IPS-15b (cell line): ENCODE data around the gene KCNK15.
"Not testable (repeated sequence)": the region's sequence is repeated elsewhere in the genome, so short reads cannot be mapped to it uniquely, and the experiment has no call there.

ENCODE experiments used
- H3K27me3 ChIP-seq: one replicate; pipeline ENCODE4 v1.6.1; 2013; ENCODE audit warnings: low read length; ENCODE audit not compliant: control insufficient read depth, insufficient read depth
- H3K36me3 ChIP-seq: one replicate; pipeline ENCODE4 v1.6.1; 2013; ENCODE audit warnings: low read length; ENCODE audit not compliant: control insufficient read depth, insufficient read depth
- H3K4me1 ChIP-seq: one replicate; pipeline ENCODE4 v1.6.1; 2013; ENCODE audit warnings: mild to moderate bottlenecking, low read length; ENCODE audit not compliant: control insufficient read depth, insufficient read depth
- H3K4me3 ChIP-seq: one replicate; pipeline ENCODE4 v1.5.1; 2013; ENCODE audit warnings: low read depth, low read length
- H3K9ac ChIP-seq: one replicate; pipeline ENCODE4 v1.6.1; 2013; ENCODE audit warnings: low read depth, mild to moderate bottlenecking, low read length
- H3K9me3 ChIP-seq: one replicate; pipeline ENCODE4 v1.6.1; 2013; ENCODE audit warnings: mild to moderate bottlenecking, low read length; ENCODE audit not compliant: control insufficient read depth, insufficient read depth

The KCNK15 gene

GRCh38 chr20:44756011-44756688 lies 10.5 kb downstream of the KCNK15 start:
- no peak overlapping the region for H3K9ac ChIP-seq
- H3K9me3 ChIP-seq, result no peaks in the 10 kb centered on the region
- H3K27me3 ChIP-seq, result no peaks in the 10 kb centered on the region
- no peaks in the 10 kb centered on the region for H3K36me3 ChIP-seq
- H3K4me3 ChIP-seq, result no peak overlapping the region
- H3K4me1 ChIP-seq, result peaks cover 2% of the 10 kb centered on the region

GRCh38 chr20:44756956-44757355 lies 11.3 kb downstream of the KCNK15 start:
- Histone ChIP-seq H3K4me3 (no peak overlapping the region), H3K9ac (no peak overlapping the region), H3K36me3 (no peaks in the 10 kb centered on the region), H3K4me1 (peaks cover 2% of the 10 kb centered on the region), H3K27me3 (no peaks in the 10 kb centered on the region), H3K9me3 (no peaks in the 10 kb centered on the region)

GRCh38 chr20:44758247-44759101 lies 12.8 kb downstream of the KCNK15 start:
- H3K9me3 ChIP-seq, result no peaks in the 10 kb centered on the region
- H3K27me3 ChIP-seq, result no peaks in the 10 kb centered on the region
- no peak overlapping the region for H3K4me3 ChIP-seq
- H3K9ac ChIP-seq, result no peak overlapping the region
- no peaks in the 10 kb centered on the region for H3K4me1 ChIP-seq
- no peaks in the 10 kb centered on the region for H3K36me3 ChIP-seq

GRCh38 chr20:44759595-44759994 lies 13.9 kb downstream of the KCNK15 start:
- H3K9ac ChIP-seq, result no peak overlapping the region
- H3K36me3 ChIP-seq, result no peaks in the 10 kb centered on the region
- H3K9me3 ChIP-seq, result no peaks in the 10 kb centered on the region
- no peaks in the 10 kb centered on the region for H3K4me1 ChIP-seq
- H3K27me3 ChIP-seq, result no peaks in the 10 kb centered on the region
- no peak overlapping the region for H3K4me3 ChIP-seq

- H3K4me1 ChIP-seq, result no peaks in the 10 kb centered on the region
- no peaks in the 10 kb centered on the region for H3K36me3 ChIP-seq
- H3K9me3 ChIP-seq, result no peaks in the 10 kb centered on the region
- H3K9ac ChIP-seq, result no peak overlapping the region
- H3K4me3 ChIP-seq, result no peak overlapping the region
- no peaks in the 10 kb centered on the region for H3K27me3 ChIP-seq
Observed at GRCh38 chr20:44761423-44761822, 15.8 kb downstream of the KCNK15 start.

- no peak overlapping the region for H3K9ac ChIP-seq
- H3K4me3 ChIP-seq, result no peak overlapping the region
- H3K27me3 ChIP-seq, result no peaks in the 10 kb centered on the region
- H3K9me3 ChIP-seq, result no peaks in the 10 kb centered on the region
- H3K36me3 ChIP-seq, result no peaks in the 10 kb centered on the region
- H3K4me1 ChIP-seq, result no peaks in the 10 kb centered on the region
Observed at GRCh38 chr20:44762466-44763140, 16.9 kb downstream of the KCNK15 start.

GRCh38 chr20:44763798-44764197 lies 18.1 kb downstream of the KCNK15 start:
- H3K9me3 ChIP-seq, H3K4me3 ChIP-seq, H3K4me1 ChIP-seq, H3K36me3 ChIP-seq, H3K9ac ChIP-seq, H3K27me3 ChIP-seq: not testable (repeated sequence)

- no peak overlapping the region for H3K9ac ChIP-seq
- H3K9me3 ChIP-seq, result no peaks in the 10 kb centered on the region
- H3K36me3 ChIP-seq, result no peaks in the 10 kb centered on the region
- H3K4me3 ChIP-seq, result no peak overlapping the region
- H3K4me1 ChIP-seq, result no peaks in the 10 kb centered on the region
- no peaks in the 10 kb centered on the region for H3K27me3 ChIP-seq
Observed at GRCh38 chr20:44765091-44765490, 19.4 kb downstream of the KCNK15 start.

GRCh38 chr20:44765701-44766347 lies 20.2 kb downstream of the KCNK15 start:
- no peak overlapping the region for H3K4me3 ChIP-seq
- no peaks in the 10 kb centered on the region for H3K9me3 ChIP-seq
- no peaks in the 10 kb centered on the region for H3K4me1 ChIP-seq
- H3K36me3 ChIP-seq, result no peaks in the 10 kb centered on the region
- no peaks in the 10 kb centered on the region for H3K27me3 ChIP-seq
- no peak overlapping the region for H3K9ac ChIP-seq

- H3K4me3 ChIP-seq, result no peak overlapping the region
- H3K4me1 ChIP-seq, result peaks cover 2% of the 10 kb centered on the region
- H3K9ac ChIP-seq, result no peak overlapping the region
- no peaks in the 10 kb centered on the region for H3K27me3 ChIP-seq
- no peaks in the 10 kb centered on the region for H3K9me3 ChIP-seq
- no peaks in the 10 kb centered on the region for H3K36me3 ChIP-seq
Observed at GRCh38 chr20:44768256-44768655, 22.6 kb downstream of the KCNK15 start.

- peaks cover 2% of the 10 kb centered on the region for H3K4me1 ChIP-seq
- H3K36me3 ChIP-seq, result no peaks in the 10 kb centered on the region
- H3K9ac ChIP-seq, result no peak overlapping the region
- H3K4me3 ChIP-seq, result no peak overlapping the region
- no peaks in the 10 kb centered on the region for H3K9me3 ChIP-seq
- no peaks in the 10 kb centered on the region for H3K27me3 ChIP-seq
Observed at GRCh38 chr20:44768854-44769480, 23.3 kb downstream of the KCNK15 start.
